Uterus (tissue), 2 donors: ENCODE measurements around the gene EPM2A.

ENCODE experiments used
- POLR2A ChIP-seq, 2 donors: fragments of 450-650 bp; IDR thresholded peaks; one replicate each; pipeline ENCODE4 v1.6.1; 2016; ENCODE audit warnings: antibody characterized with exemption in 2 of 2, mild to moderate bottlenecking in 1 of 2, moderate library complexity in 1 of 2
- TF ChIP-seq, protein P1 (sequence below), 4 experiments: fragments of 200-600 bp in 2 of 4; fragments of 450-650 bp in 2 of 4; sonication (generic) in 2 of 4; IDR thresholded peaks; one replicate each; pipeline ENCODE4 v1.5.1; 2016 to 2019; ENCODE audit warnings: antibody characterized with exemption in 4 of 4, mild to moderate bottlenecking in 2 of 4, moderate library complexity in 1 of 4

DNA sequence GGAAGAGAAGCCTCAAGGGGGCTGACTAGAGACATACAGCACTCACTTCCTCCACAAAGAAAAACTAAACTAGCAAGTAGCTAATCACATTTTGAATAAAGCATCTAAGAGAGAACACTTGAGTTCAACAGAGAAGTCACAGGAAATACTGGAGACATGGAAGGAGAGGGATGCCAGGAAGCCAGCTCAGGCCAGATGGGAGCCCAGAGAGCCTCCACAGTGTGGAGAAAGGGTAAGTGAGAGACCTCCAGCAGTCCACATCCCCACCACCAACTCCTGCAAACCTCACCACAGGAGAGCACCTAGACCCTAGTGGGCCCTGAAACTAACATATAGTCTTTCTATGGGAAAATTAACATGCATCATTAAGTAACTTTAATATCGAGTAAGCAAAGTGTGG is 79.2 kb downstream of the EPM2A start:
- TF ChIP-seq, protein P1, sequence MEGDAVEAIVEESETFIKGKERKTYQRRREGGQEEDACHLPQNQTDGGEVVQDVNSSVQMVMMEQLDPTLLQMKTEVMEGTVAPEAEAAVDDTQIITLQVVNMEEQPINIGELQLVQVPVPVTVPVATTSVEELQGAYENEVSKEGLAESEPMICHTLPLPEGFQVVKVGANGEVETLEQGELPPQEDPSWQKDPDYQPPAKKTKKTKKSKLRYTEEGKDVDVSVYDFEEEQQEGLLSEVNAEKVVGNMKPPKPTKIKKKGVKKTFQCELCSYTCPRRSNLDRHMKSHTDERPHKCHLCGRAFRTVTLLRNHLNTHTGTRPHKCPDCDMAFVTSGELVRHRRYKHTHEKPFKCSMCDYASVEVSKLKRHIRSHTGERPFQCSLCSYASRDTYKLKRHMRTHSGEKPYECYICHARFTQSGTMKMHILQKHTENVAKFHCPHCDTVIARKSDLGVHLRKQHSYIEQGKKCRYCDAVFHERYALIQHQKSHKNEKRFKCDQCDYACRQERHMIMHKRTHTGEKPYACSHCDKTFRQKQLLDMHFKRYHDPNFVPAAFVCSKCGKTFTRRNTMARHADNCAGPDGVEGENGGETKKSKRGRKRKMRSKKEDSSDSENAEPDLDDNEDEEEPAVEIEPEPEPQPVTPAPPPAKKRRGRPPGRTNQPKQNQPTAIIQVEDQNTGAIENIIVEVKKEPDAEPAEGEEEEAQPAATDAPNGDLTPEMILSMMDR (IDR thresholded peaks at IDR 0.05): no peak
- TF ChIP-seq POLR2A (IDR thresholded peaks at IDR 0.05): no peak
